CD4-positive, alpha-beta memory T cell (primary cell): Measurements from ENCODE around the gene YIPF1. TPM values are rescaled to one million over a fixed set of nuclear protein-coding genes. Genes with fewer than 3 reads are reported as not detected.

ENCODE experiments used
- CTCF ChIA-PET: fragments of 350-600 bp; sonication (Branson Sonifier 250); formaldehyde crosslinking; loops from one replicate; lab custom pipeline; 2021; ENCODE audit warnings: inconsistent platforms; ENCODE audit not compliant: partially characterized antibody; lab: Charles Lee
- POLR2A ChIA-PET: fragments of 350-600 bp; sonication (Branson Sonifier 250); formaldehyde crosslinking; loops from one replicate; lab custom pipeline; 2021; ENCODE audit not compliant: partially characterized antibody; lab: Charles Lee
- DNase-seq, 5 donors: peaks; one replicate each; pipeline versions ENCODE4 v3.0.0 to v3.0.0-alpha.2; 2020 to 2022; ENCODE audit warnings: mixed read lengths in 1 of 5
- H3K27ac ChIP-seq: one replicate; pipeline ENCODE4 v1.7.0; 2013; ENCODE audit warnings: low read depth, low read length
- H3K27me3 ChIP-seq: 2 replicates; pipeline ENCODE4 v1.7.0; 2013; ENCODE audit warnings: mild to moderate bottlenecking, low read length, moderate library complexity; ENCODE audit not compliant: insufficient read depth
- H3K36me3 ChIP-seq: 2 replicates; pipeline ENCODE4 v1.7.0; 2013; ENCODE audit warnings: mild to moderate bottlenecking, low read length, moderate library complexity; ENCODE audit not compliant: insufficient read depth
- H3K4me1 ChIP-seq: 2 replicates; pipeline ENCODE4 v1.7.0; 2013; ENCODE audit warnings: mild to moderate bottlenecking, low read length, moderate library complexity; ENCODE audit not compliant: insufficient read depth
- H3K4me3 ChIP-seq, 2 donors: one replicate each; pipeline ENCODE4 v1.7.0; 2013; ENCODE audit warnings: low read length in 2 of 2, mild to moderate bottlenecking in 1 of 2
- H3K9me3 ChIP-seq, 2 donors: one replicate each; pipeline ENCODE4 v1.7.0; 2013; ENCODE audit warnings: low read length in 2 of 2, control low read depth in 1 of 2; ENCODE audit not compliant: control insufficient read depth in 1 of 2
- H3K27ac Mint-ChIP-seq, 7 donors: one replicate each; pipeline ENCODE4 v1.8.0; 2020 to 2021; ENCODE audit warnings: mixed read lengths in 7 of 7, mild to moderate bottlenecking in 6 of 7, inconsistent platforms in 3 of 7, moderate library complexity in 3 of 7
- H3K27me3 Mint-ChIP-seq, 2 donors: one replicate each; pipeline ENCODE4 v1.8.0; 2020 to 2021; ENCODE audit warnings: mixed read lengths in 2 of 2
- H3K36me3 Mint-ChIP-seq, 2 donors: one replicate each; pipeline ENCODE4 v1.8.0; 2020 to 2021; ENCODE audit warnings: mixed read lengths in 2 of 2, inconsistent platforms in 1 of 2, mild to moderate bottlenecking in 1 of 2
- H3K4me1 Mint-ChIP-seq, 4 donors: one replicate each; pipeline ENCODE4 v1.8.0; 2020 to 2021; ENCODE audit warnings: mixed read lengths in 4 of 4, mild to moderate bottlenecking in 1 of 4
- H3K4me3 Mint-ChIP-seq, 8 donors: one replicate each; pipeline ENCODE4 v1.8.0; 2020 to 2021; ENCODE audit warnings: mixed read lengths in 8 of 8, mild to moderate bottlenecking in 7 of 8, moderate library complexity in 6 of 8, inconsistent platforms in 3 of 8
- H3K9me3 Mint-ChIP-seq, 8 donors: one replicate each; pipeline ENCODE4 v1.8.0; 2020 to 2021; ENCODE audit warnings: mixed read lengths in 8 of 8, mild to moderate bottlenecking in 5 of 8, inconsistent platforms in 3 of 8, moderate library complexity in 1 of 8
- intact Hi-C: fragments of 100-400 bp; cut with micrococcal nuclease; formaldehyde crosslinking; loops from one replicate; pipeline ENCODE4 v1.15.1; 2023
- polyA plus RNA-seq, 2 donors: library from polyadenylated mRNA; unstranded; fragments of 300-500 nt; fragmentation: Illumina TruSeq; gene quantifications; one replicate each; pipeline ENCODE4 v1.2.3, GENCODE V29; 2021
- total RNA-seq, 2 experiments: library from RNA; stranded (reverse); gene quantifications; one replicate each; pipeline ENCODE4 v1.2.3, GENCODE V29; 2021

The YIPF1 gene
- total RNA-seq (10 to 100 TPM; 14.8 to 15.2 TPM), polyA plus RNA-seq (10 to 100 TPM; 25.2 to 30.5 TPM)

DNA sequence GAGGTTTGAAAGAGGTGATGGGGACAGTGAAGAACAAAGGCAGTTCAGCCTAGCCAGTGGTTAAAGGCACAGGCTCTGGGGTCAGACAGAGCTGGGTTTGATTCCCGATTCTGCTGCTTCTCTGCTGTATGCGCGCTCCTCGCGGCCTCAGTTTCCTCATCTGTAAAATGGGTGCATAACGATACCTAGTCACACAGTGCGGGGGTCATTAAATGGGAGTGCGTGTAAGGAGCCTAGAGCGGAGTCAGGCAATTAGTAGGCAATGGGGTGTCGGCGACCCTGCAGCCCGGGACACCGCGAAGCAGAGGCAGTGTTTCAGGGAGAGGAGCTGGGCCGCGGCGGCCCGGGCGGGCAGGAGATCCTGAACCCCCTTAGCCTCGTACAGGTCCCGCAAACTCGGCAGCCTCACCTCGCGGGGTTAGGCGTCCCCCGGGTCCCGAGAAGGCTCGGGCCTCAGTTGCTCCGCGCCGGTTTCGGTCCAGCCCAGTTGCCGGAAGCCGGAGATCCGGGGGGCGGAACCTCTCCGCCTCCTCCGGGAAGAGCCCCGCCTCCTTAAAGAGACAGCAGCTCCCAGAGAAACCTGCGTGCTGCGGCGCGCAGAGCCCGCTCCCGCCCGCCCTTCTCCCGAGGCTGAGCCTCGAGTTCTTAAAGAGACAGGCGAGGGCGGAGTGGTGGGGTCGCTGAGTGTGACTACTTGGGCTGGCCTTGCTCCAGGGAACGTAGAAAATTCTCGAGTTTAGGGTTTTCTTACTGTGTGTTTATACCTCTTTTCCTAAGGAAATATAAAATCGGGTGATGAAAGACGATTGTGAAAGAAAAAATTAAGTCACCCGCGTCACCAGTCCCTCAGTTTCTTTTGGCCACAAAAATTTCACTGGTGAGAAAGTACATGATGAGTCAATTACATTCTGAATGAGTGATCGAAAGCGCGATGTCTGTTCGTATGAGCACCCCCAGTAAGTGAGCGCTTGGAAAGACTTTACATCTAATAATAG lies at the start of gene YIPF1:
Gene YIPF1, minus strand, starts transcription at position 494 of the 995 bp plus-strand sequence. CDS start 860 bp downstream, outside the sequence.
- Histone ChIP-seq H3K27ac (peak within 1 kb of the TSS; percentile 50), H3K27me3 (no peaks in the 10 kb centered on the region), H3K9me3 (no peaks in the 10 kb centered on the region), H3K4me3 (peak within 1 kb of the TSS; percentile 59 to 79), H3K4me1 (peaks cover 28% of the 10 kb centered on the region), H3K36me3 (no peaks in the 10 kb centered on the region)
- DNase-seq: peak; percentile 82 to 86 (median 84)
- ChIA-PET POLR2A (interaction anchor here (0.8 to 2.7 kb wide), 8 partner anchors 9 to 163 kb away, joined by 3 to 19 read pairs (median 4); partner anchors contain the start of genes IFT25, LRRC42, NDC1 and TCEANC2), CTCF (interaction anchor here (1.2 to 2.1 kb wide), 2 partner anchors 28 to 56 kb away, joined by 4 to 5 read pairs; partner anchors contain the start of gene IFT25)
- intact Hi-C loops: loop anchor here (1.0 to 10.0 kb wide), 4 partner anchors 51 to 605 kb away; partner anchors contain the start of genes LRRC42, NDC1, TCEANC2 and TMEM59
- H3K27ac Mint-ChIP-seq: peak within 1 kb of the TSS; percentile 89 to 96 (median 94)
- peaks cover 18 to 37% of the 10 kb centered on the region in 2 donors for H3K36me3 Mint-ChIP-seq
- H3K27me3 Mint-ChIP-seq: peaks cover 0 to 2% of the 10 kb centered on the region in 2 donors
- H3K9me3 Mint-ChIP-seq: no peaks in the 10 kb centered on the region
- H3K4me3 Mint-ChIP-seq: peak within 1 kb of the TSS; percentile 92 to 98 (median 96)
- H3K4me1 Mint-ChIP-seq: peaks cover 28 to 49% (median 38%) of the 10 kb centered on the region in 4 donors

DNA sequence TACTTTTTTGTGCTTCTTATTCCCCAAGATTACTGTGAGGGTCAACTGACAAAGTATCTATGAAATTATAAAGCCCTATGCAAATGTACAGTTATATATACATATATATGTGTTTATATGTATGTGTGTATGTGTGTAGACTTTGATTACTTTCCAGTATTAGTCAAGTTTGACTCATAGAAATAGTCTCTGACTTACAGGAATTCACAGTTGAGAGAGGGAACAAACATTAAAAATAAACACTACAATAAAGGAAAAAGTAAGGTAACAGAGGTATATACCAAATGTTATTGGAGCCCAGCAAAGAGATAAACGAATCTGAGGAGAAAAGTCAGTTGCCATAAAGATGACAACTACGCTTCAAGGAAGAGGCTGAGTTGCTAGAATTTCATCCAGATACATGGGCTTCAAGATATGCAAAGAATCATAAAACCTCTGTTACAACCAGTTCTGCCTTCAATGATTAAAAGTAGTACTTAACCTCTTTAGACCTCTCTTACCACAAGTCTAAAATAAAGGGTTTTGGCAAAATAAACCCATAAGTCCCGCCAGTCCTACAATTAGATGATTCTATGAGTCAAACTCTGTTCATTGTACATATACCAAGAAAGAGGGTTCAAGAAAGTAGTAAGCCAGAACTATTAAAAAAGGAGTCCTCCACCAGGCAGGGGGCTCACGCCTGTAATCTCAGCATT lies 48.7 kb upstream of the YIPF1 start:
- Histone ChIP-seq H3K4me1 (peaks cover 15% of the 10 kb centered on the region), H3K27ac (no peak overlapping the region), H3K4me3 (no peak overlapping the region), H3K36me3 (peaks cover 10% of the 10 kb centered on the region), H3K27me3 (no peaks in the 10 kb centered on the region), H3K9me3 (peaks cover 0 to 5% of the 10 kb centered on the region in 2 donors)
- peaks cover 28 to 37% of the 10 kb centered on the region in 2 donors for H3K36me3 Mint-ChIP-seq
- POLR2A ChIA-PET: no interaction called here
- H3K27me3 Mint-ChIP-seq: no peaks in the 10 kb centered on the region
- peaks cover 0 to 2% (median 0%) of the 10 kb centered on the region in 8 donors for H3K9me3 Mint-ChIP-seq
- no peak overlapping the region for H3K4me3 Mint-ChIP-seq
- H3K27ac Mint-ChIP-seq: peak overlapping the region in 1 of 7 donors; percentile 47
- no peak for DNase-seq
- intact Hi-C loops: no loop called here
- CTCF ChIA-PET: no interaction called here
- H3K4me1 Mint-ChIP-seq: peaks cover 17 to 29% (median 22%) of the 10 kb centered on the region in 4 donors

DNA sequence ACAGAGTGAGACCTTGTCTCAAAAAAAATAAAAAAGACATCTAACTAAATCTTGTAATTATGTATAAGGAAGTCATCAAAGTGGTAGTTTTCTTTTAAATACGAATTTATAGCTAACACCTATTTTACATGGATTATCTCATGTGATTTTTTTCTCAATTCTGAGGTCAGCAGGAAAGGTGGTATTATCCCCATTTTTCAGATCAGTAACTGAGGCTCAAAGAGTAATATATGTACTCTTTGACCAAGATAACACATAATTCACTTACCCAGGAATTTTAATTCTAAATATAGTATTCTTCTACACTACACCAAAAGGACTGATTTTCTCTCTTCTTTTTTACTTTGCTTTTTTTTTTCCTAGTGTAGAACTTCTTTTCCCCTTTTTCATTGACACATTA lies 46.8 kb upstream of the YIPF1 start:
- Histone ChIP-seq H3K36me3 (peaks cover 10% of the 10 kb centered on the region), H3K9me3 (peaks cover 0 to 5% of the 10 kb centered on the region in 2 donors), H3K4me3 (no peak overlapping the region), H3K27me3 (no peaks in the 10 kb centered on the region), H3K27ac (no peak overlapping the region), H3K4me1 (no peaks in the 10 kb centered on the region)
- peaks cover 0 to 2% (median 0%) of the 10 kb centered on the region in 8 donors for H3K9me3 Mint-ChIP-seq
- ChIA-PET CTCF (interaction anchor here (1.1 to 1.4 kb wide), 2 partner anchors 9 to 23 kb away, joined by 3 to 5 read pairs; partner anchors contain the start of genes IFT25 and LRRC42), POLR2A (interaction anchor here (3.3 kb wide), 1 partner anchor 9 kb away, joined by 13 read pairs; the partner anchor contains the start of genes IFT25 and LRRC42)
- DNase-seq: no peak
- intact Hi-C loops: no loop called here
- H3K4me1 Mint-ChIP-seq: peaks cover 9 to 20% (median 11%) of the 10 kb centered on the region in 4 donors
- peak overlapping the region in 1 of 8 donors; percentile 31 for H3K4me3 Mint-ChIP-seq
- H3K27me3 Mint-ChIP-seq: no peaks in the 10 kb centered on the region
- H3K36me3 Mint-ChIP-seq: peaks cover 30 to 38% of the 10 kb centered on the region in 2 donors
- no peak overlapping the region for H3K27ac Mint-ChIP-seq

DNA sequence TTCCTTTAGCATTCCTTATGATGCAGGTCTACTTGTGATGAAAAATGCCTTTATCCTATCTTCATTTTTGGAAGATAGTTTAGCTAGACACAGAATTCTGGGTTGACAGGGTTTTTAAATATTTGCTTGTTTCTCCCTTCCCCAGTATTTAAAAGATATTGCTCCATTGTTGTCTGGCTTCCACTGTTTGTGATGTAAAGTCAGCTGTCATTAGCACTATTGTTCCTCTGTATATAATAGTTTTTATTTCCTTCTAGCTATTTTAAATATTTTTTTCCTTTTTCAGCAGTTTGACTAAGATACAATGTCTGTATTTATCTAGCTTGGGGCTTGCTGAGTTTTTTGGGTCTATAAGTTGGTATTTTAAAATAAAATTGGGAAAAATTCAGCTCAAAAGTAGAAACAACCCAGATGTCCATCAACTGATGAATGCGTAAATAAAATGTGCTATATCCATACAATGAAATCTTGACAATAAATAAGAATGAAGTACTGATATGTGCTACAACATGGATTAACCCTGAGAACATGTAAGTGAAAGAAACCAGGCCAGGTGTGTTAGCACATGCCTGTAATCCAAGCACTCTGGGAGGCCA lies 44.7 kb upstream of the YIPF1 start:
- no peak overlapping the region for H3K27ac ChIP-seq
- ChIA-PET POLR2A (interaction anchor here (3.3 kb wide), 1 partner anchor 11 kb away, joined by 13 read pairs; the partner anchor contains the start of genes IFT25 and LRRC42), CTCF (interaction anchor here (1.7 kb wide), 1 partner anchor 25 kb away, joined by 5 read pairs; no protein-coding TSS in a partner anchor)
- H3K4me3 ChIP-seq: no peak overlapping the region
- intact Hi-C loops: no loop called here
- Mint-ChIP-seq H3K9me3 (peaks cover 0 to 2% (median 0%) of the 10 kb centered on the region in 8 donors), H3K27me3 (no peaks in the 10 kb centered on the region), H3K4me3 (no peak overlapping the region), H3K4me1 (peaks cover under 1 to 16% (median 9%) of the 10 kb centered on the region in 4 donors), H3K27ac (no peak overlapping the region), H3K36me3 (peaks cover 39 to 50% of the 10 kb centered on the region in 2 donors)
- H3K27me3 ChIP-seq: no peaks in the 10 kb centered on the region
- DNase-seq: no peak
- peaks cover 0 to 5% of the 10 kb centered on the region in 2 donors for H3K9me3 ChIP-seq
- H3K4me1 ChIP-seq: no peaks in the 10 kb centered on the region
- peaks cover 10% of the 10 kb centered on the region for H3K36me3 ChIP-seq

DNA sequence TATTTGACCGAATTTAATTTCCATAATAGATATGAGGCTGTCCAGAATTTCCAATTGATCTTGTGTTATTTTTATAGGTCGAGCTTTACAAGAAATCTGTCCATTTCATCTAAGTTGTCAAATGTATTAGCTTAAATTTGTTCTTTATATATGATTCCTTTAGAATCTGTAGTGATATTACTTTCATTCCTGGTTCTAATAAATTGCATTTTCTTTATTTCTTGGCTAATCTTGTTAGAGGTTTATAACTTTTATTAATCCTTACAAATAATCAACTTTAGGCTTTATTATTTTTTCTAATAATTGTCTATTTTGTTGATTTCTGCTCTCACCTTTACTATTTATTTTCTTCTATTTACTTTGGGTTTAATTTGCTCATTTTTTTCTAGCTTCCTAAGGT lies 41.9 kb upstream of the YIPF1 start:
- peaks cover 0 to 5% of the 10 kb centered on the region in 2 donors for H3K9me3 ChIP-seq
- Mint-ChIP-seq H3K27me3 (no peaks in the 10 kb centered on the region), H3K4me3 (no peak overlapping the region), H3K9me3 (peaks cover 0 to 2% (median 0%) of the 10 kb centered on the region in 8 donors), H3K4me1 (peaks cover 0 to 8% (median 6%) of the 10 kb centered on the region in 4 donors), H3K36me3 (peaks cover 43 to 46% of the 10 kb centered on the region in 2 donors), H3K27ac (no peak overlapping the region)
- intact Hi-C loops: no loop called here
- no peak overlapping the region for H3K4me3 ChIP-seq
- DNase-seq: no peak
- H3K4me1 ChIP-seq: no peaks in the 10 kb centered on the region
- peaks cover 10% of the 10 kb centered on the region for H3K36me3 ChIP-seq
- ChIA-PET POLR2A (interaction anchor here (1.5 kb wide), 1 partner anchor 14 kb away, joined by 6 read pairs; the partner anchor contains the start of gene IFT25), CTCF (interaction anchor here (1.0 to 1.5 kb wide), 4 partner anchors 8 to 71 kb away, joined by 3 to 5 read pairs (median 4); no protein-coding TSS in a partner anchor)
- H3K27ac ChIP-seq: no peak overlapping the region
- H3K27me3 ChIP-seq: no peaks in the 10 kb centered on the region

DNA sequence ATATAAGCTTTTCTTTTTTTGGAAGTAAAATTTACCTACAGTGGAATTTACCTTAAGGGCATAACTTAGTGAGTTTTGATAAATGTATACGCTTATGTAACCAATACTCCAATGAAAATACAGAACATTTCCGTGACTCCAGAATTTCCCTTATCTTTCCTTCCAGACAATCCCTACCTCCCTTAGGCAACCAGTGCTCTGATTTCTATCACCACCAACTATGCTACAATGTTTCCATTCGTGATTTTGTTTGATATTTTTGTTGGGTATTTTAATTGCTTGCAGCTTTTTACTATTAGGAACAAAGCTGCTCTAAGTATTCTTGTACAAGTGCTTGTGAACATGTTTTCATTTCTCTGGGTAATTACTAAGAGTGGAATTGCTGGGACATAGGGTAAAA lies 41.3 kb upstream of the YIPF1 start:
- Histone ChIP-seq H3K4me3 (no peak overlapping the region), H3K36me3 (peaks cover 10% of the 10 kb centered on the region), H3K9me3 (peaks cover 0 to 5% of the 10 kb centered on the region in 2 donors), H3K27ac (no peak overlapping the region), H3K4me1 (no peaks in the 10 kb centered on the region), H3K27me3 (no peaks in the 10 kb centered on the region)
- Mint-ChIP-seq H3K27me3 (no peaks in the 10 kb centered on the region), H3K36me3 (peaks cover 43 to 46% of the 10 kb centered on the region in 2 donors), H3K4me3 (peak overlapping the region in 1 of 8 donors; percentile 26), H3K27ac (no peak overlapping the region), H3K4me1 (peaks cover 0 to 8% (median 6%) of the 10 kb centered on the region in 4 donors), H3K9me3 (peaks cover 0 to 2% (median 0%) of the 10 kb centered on the region in 8 donors)
- intact Hi-C loops: no loop called here
- POLR2A ChIA-PET: interaction anchor here (1.5 kb wide), 1 partner anchor 14 kb away, joined by 6 read pairs; the partner anchor contains the start of gene IFT25
- no peak for DNase-seq
- CTCF ChIA-PET: interaction anchor here (1.3 to 1.5 kb wide), 3 partner anchors 17 to 70 kb away, joined by 3 to 5 read pairs (median 5); no protein-coding TSS in a partner anchor
